ENCODE results near the gene IGFBP4.

IGFBP4 gene

GRCh38 chr17:40462343-40463121 is 19.3 kb downstream of the IGFBP4 start:
- no peak overlapping the region for H3K4me3 Mint-ChIP-seq
- DNase-seq (no peak), ATAC-seq (replicated peaks) (no peak)
- H3K4me1 Mint-ChIP-seq (ENCODE audit: low read depth in 2 of 2): peaks cover 0 to 3% of the 10 kb centered on the region in 2 donors
- no peak overlapping the region for H3K27ac Mint-ChIP-seq
- H3K36me3 Mint-ChIP-seq (ENCODE audit: insufficient read depth): peaks cover 3% of the 10 kb centered on the region
- H3K27me3 Mint-ChIP-seq: peaks cover 0 to 6% of the 10 kb centered on the region in 2 donors
- no peaks in the 10 kb centered on the region for H3K9me3 Mint-ChIP-seq

DNA sequence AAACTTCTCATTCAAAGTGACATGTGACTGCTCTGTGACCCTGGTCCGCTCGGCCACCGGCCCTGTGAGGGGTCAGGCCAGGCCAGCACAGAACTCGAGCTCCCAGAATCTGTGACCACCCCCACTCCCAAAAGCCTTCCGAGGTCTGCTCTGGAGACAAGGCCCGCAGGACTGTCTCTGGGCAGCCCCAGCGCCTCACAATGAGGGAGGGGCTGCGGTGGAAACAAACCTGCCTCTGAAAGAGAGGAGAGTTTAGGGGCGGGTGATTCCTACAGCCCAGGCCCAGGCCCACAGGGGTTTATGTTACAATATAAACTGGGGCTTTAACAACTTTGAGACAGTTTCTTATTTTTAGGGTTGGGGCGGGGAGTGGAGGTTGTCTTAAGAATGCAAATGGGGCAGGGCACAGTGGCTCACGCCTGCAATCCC is 19.9 kb downstream of the IGFBP4 start:
- ATAC-seq (replicated peaks) (no peak), DNase-seq (no peak)
- Mint-ChIP-seq H3K4me1 (ENCODE audit: low read depth in 2 of 2) (peaks cover 0 to 3% of the 10 kb centered on the region in 2 donors), H3K27ac (no peak overlapping the region), H3K27me3 (peaks cover 0 to 6% of the 10 kb centered on the region in 2 donors), H3K4me3 (no peak overlapping the region), H3K36me3 (ENCODE audit: insufficient read depth) (peaks cover 3% of the 10 kb centered on the region), H3K9me3 (no peaks in the 10 kb centered on the region)

DNA sequence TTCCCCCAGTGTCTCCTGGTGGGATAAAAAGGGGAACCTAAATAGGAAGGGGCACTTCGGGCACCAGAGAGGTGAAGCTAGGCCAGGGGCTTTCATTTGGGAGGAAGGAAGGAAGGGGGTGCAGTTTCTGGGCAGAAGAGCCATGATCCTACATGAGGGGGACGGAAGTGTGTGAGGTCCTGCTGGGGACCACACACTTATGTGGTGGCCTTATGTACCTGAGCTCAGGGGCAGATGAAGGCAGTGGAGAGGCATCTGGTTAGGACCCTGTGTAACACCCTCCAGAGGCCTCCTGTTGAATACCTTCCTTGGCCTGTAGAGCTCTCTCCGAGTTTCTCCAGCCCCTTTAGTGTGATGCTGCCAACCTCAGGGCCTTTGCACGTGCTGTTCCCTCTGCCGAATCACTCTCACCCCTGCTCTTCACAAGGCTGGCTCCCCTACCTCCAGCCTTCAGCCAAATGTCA is 21.2 kb downstream of the IGFBP4 start:
- Mint-ChIP-seq H3K27ac (no peak overlapping the region), H3K4me1 (ENCODE audit: low read depth in 2 of 2) (peaks cover 0 to 3% of the 10 kb centered on the region in 2 donors), H3K27me3 (peaks cover 1 to 9% of the 10 kb centered on the region in 2 donors), H3K9me3 (no peaks in the 10 kb centered on the region), H3K4me3 (no peak overlapping the region), H3K36me3 (ENCODE audit: insufficient read depth) (peaks cover 3% of the 10 kb centered on the region)
- ATAC-seq (replicated peaks): no peak
- DNase-seq: no peak

DNA sequence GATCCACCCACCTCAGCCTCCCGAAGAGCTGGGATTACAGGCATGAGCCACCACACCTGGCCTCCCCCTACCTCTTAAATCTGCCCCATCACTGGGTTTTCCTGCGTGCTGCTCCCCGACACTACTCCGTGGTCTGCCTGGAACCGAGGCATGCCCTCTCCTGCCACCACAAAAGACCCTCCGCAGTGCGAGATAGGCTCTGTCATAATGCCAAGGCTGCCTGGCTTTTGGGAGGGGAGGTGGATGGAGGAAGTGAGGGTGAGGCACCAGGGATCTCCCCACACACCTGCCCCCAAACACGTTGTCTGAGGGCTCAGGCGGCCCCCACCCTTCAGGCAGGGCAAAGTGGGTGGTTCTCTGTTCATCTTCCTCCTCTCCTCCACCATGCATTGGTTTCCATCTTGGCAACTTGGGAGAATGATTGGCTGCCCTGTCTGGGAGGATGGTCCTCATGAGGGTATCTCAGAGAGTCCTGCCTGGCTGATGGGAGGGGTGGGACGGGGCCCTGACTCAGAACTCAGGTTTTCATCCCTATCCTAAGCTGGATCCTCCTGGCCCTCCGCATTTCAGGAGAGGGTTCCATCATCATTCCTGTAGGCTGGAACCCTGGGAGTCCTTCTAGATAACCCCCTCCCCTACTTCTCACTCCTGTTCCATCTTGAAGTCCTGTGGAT is 23.2 kb downstream of the IGFBP4 start:
- Mint-ChIP-seq H3K27ac (peak overlapping the region in 1 of 2 donors; percentile 85), H3K36me3 (ENCODE audit: insufficient read depth) (peaks cover 3% of the 10 kb centered on the region), H3K4me1 (ENCODE audit: low read depth in 2 of 2) (peaks cover 0 to 3% of the 10 kb centered on the region in 2 donors), H3K4me3 (no peak overlapping the region), H3K9me3 (no peaks in the 10 kb centered on the region), H3K27me3 (peaks cover 6 to 15% of the 10 kb centered on the region in 2 donors)
- no peak for ATAC-seq (replicated peaks)
- no peak for DNase-seq

DNA sequence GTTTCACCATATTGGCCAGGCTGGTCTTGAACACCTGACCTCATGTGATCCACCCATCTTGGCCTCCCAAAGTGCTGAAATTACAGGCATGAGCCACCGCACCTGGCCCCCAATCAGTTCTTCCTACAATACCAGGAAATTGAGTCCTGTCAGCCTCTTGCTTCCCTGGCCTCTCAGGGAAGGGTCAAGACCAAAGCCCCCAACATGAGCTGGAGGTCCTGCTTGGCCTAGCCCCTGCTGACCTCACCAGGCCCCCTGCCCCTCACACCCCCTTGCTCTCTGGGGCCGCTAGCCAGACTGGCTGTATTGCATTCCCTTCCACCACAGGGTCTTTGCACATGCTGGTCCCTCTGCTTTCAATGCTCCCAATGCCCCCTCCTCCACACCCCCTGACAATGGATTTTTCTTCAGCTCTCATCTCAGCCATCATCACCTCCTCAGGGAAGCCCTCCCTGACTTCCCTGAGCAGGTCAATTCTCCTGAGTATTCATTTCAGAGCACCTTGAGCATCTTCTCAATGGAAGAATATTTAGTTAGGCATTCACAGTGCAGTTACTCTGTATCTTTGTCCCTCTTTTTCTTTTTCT is 24.1 kb downstream of the IGFBP4 start:
- no peak for ATAC-seq (replicated peaks)

DNA sequence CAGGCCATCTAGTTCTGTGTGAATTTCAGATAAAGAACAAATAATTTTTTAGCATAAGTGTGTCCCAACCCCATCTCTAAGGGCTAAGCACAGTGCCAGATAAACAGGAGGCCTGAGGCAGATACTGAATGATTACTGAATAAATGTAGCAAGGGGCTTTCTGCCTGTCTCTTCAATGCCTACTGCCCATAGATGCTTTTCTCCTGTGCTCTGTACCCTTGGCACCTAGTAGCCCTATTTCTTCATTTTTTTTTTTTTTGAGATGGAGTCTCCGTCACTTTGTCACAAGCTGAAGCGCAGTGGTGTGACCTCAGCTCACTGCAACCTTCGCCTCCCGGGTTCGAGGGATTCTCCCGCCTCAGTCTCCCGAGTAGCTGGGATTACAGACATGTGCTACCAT is 25.3 kb downstream of the IGFBP4 start:
- Mint-ChIP-seq H3K27me3 (peaks cover 6 to 15% of the 10 kb centered on the region in 2 donors), H3K27ac (no peak overlapping the region), H3K4me3 (no peak overlapping the region), H3K4me1 (ENCODE audit: low read depth in 2 of 2) (peaks cover 0 to 7% of the 10 kb centered on the region in 2 donors), H3K9me3 (no peaks in the 10 kb centered on the region), H3K36me3 (ENCODE audit: insufficient read depth) (peaks cover 3% of the 10 kb centered on the region)
- ATAC-seq (replicated peaks) (no peak), DNase-seq (no peak)

More for the DNA sequence above, 24.1 kb downstream of the IGFBP4 start:
- peaks cover 0 to 5% of the 10 kb centered on the region in 2 donors for H3K4me1 Mint-ChIP-seq (ENCODE audit: low read depth in 2 of 2)
- peaks cover 3% of the 10 kb centered on the region for H3K36me3 Mint-ChIP-seq (ENCODE audit: insufficient read depth)
- no peak for DNase-seq
- H3K4me3 Mint-ChIP-seq: no peak overlapping the region
- H3K27me3 Mint-ChIP-seq: peaks cover 6 to 15% of the 10 kb centered on the region in 2 donors
- peak overlapping the region in 1 of 2 donors; percentile 85 for H3K27ac Mint-ChIP-seq
- no peaks in the 10 kb centered on the region for H3K9me3 Mint-ChIP-seq

GRCh38 chr17:40469805-40470675 is 26.8 kb downstream of the IGFBP4 start:
- Mint-ChIP-seq H3K27ac (no peak overlapping the region), H3K36me3 (ENCODE audit: insufficient read depth) (peaks cover 3% of the 10 kb centered on the region), H3K9me3 (no peaks in the 10 kb centered on the region), H3K4me3 (no peak overlapping the region), H3K27me3 (peaks cover 6 to 15% of the 10 kb centered on the region in 2 donors), H3K4me1 (ENCODE audit: low read depth in 2 of 2) (peaks cover 0 to 7% of the 10 kb centered on the region in 2 donors)
- DNase-seq: no peak
- ATAC-seq (replicated peaks): no peak

- H3K27ac Mint-ChIP-seq: peak overlapping the region in 1 of 2 donors; percentile 29
- H3K27me3 Mint-ChIP-seq: peaks cover 6 to 15% of the 10 kb centered on the region in 2 donors
- ATAC-seq (replicated peaks): no peak
- no peak for DNase-seq
- H3K36me3 Mint-ChIP-seq (ENCODE audit: insufficient read depth): peaks cover 3% of the 10 kb centered on the region
- H3K4me3 Mint-ChIP-seq: no peak overlapping the region
- no peaks in the 10 kb centered on the region for H3K9me3 Mint-ChIP-seq
- peaks cover 2 to 5% of the 10 kb centered on the region in 2 donors for H3K4me1 Mint-ChIP-seq (ENCODE audit: low read depth in 2 of 2)
These were observed 27.9 kb downstream of the IGFBP4 start for GRCh38 chr17:40470932-40471828.

- Mint-ChIP-seq H3K36me3 (ENCODE audit: insufficient read depth) (peaks cover 3% of the 10 kb centered on the region), H3K27me3 (peaks cover 6 to 12% of the 10 kb centered on the region in 2 donors)
These were observed 28.8 kb downstream of the IGFBP4 start for GRCh38 chr17:40471846-40472732.

DNA sequence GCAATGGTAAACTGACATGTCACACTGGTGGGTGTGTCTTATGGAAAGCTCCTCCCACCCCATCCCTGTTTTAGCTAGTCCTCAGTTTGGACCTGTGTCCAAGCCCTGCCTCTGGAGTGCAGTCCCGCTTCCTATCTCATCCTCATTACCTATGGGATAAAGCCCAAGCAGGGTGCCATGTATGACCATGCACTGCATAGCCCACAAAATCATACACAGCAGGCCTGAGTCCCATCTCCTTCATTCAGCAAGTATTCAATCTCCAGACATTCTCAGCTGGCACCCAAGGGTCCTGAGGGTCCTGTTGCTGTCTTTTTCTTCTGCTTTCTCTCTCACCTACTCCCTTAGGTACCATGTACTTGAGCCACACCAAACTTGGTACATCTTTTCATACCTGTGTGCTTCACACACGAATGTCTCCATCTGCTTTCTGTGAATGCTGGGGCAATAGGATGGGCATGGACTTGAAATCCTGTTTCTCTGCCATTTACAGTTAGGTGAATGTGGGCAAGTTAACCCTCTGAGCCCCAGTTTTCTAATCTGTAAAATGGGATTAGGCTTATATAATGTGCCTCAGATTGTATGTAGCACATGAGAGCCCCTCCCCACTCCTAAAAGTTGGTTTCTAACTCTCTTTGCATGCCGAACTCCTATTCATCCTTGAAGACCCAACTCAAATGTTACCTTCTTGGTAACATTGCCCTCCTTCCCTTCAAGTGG is 29.6 kb downstream of the IGFBP4 start:
- DNase-seq (no peak), ATAC-seq (replicated peaks) (no peak)
- no peak overlapping the region for H3K4me3 Mint-ChIP-seq
- H3K4me1 Mint-ChIP-seq (ENCODE audit: low read depth in 2 of 2): peaks cover 7 to 12% of the 10 kb centered on the region in 2 donors
- peaks cover 3% of the 10 kb centered on the region for H3K36me3 Mint-ChIP-seq (ENCODE audit: insufficient read depth)
- peaks cover 6 to 9% of the 10 kb centered on the region in 2 donors for H3K27me3 Mint-ChIP-seq
- peak overlapping the region in 1 of 2 donors; percentile 23 for H3K27ac Mint-ChIP-seq
- no peaks in the 10 kb centered on the region for H3K9me3 Mint-ChIP-seq

More at GRCh38 chr17:40471846-40472732, 28.8 kb downstream of the IGFBP4 start:
- ATAC-seq (replicated peaks): no peak
- no peaks in the 10 kb centered on the region for H3K9me3 Mint-ChIP-seq
- no peak for DNase-seq
- H3K4me1 Mint-ChIP-seq (ENCODE audit: low read depth in 2 of 2): peaks cover 7 to 8% of the 10 kb centered on the region in 2 donors
- H3K4me3 Mint-ChIP-seq: no peak overlapping the region
- no peak overlapping the region for H3K27ac Mint-ChIP-seq

Data from effector memory CD8-positive, alpha-beta T cell (primary cell).